Mammary epithelial cell (primary cell): ENCODE measurements around the gene DDC.

Experiments
- CTCF ChIP-seq, 2 donors: IDR thresholded peaks in 1 of 2; conservative IDR thresholded peaks in 1 of 2; 2 replicates each; pipeline ENCODE4 v1.5.1; 2011 to 2012; ENCODE audit warnings: inconsistent platforms in 2 of 2, low read length in 2 of 2, mild to moderate bottlenecking in 2 of 2, control low read depth in 1 of 2, low read depth in 1 of 2; ENCODE audit not compliant: insufficient read depth in 1 of 2; ENCODE audit errors: extremely low read depth in 1 of 2
- EZH2 ChIP-seq: IDR thresholded peaks from 2 replicates; pipeline ENCODE4 v1.6.1; 2012; ENCODE audit warnings: low read length, inconsistent platforms, borderline replicate concordance

GRCh38 chr7:50531928-50532327 is 33.3 kb downstream of the DDC start:
- no peak for TF ChIP-seq CTCF (conservative IDR thresholded peaks at IDR 0.05 in 1 of 2, IDR thresholded peaks at IDR 0.05 in 1 of 2; ENCODE audit: extremely low read depth in 1 of 2, insufficient read depth in 1 of 2, low read depth in 1 of 2, low read length in 2 of 2)
- TF ChIP-seq EZH2: no peak
